ENCODE data around the gene STXBP6. TPM values are rescaled to one million over a fixed set of nuclear protein-coding genes. Genes with fewer than 3 reads are reported as not detected.
"Not testable (repeated sequence)": the region's sequence is repeated elsewhere in the genome, so short reads cannot be mapped to it uniquely, and the experiment has no call there.

Gene STXBP6
- total RNA-seq, 1 donor from 2014 or later: 41.4 TPM

- intact Hi-C loops (cut with DNase I): loop anchor here (2.0 to 5.0 kb wide), 2 partner anchors 21 to 90 kb away; no protein-coding TSS in a partner anchor
- DNase-seq (ENCODE audit: missing footprints) (no peak), ATAC-seq (no peak)
Measured at GRCh38 chr14:24837280-24838046, 212.5 kb downstream of the STXBP6 start.

- intact Hi-C loops (cut with DNase I): loop anchor here (5.0 kb wide), 1 partner anchor 91 kb away; no protein-coding TSS in a partner anchor
- ATAC-seq; DNase-seq (ENCODE audit: missing footprints): not testable (repeated sequence)
Measured at GRCh38 chr14:24836324-24836723, 213.6 kb downstream of the STXBP6 start.

GRCh38 chr14:24834956-24835355, 215.0 kb downstream of the STXBP6 start:
- no peak for ATAC-seq
- no peak for DNase-seq (ENCODE audit: missing footprints)
- intact Hi-C loops (cut with DNase I): loop anchor here (5.0 kb wide), 1 partner anchor 92 kb away; no protein-coding TSS in a partner anchor

- ATAC-seq (no peak), DNase-seq (ENCODE audit: missing footprints) (no peak)
- intact Hi-C loops (cut with DNase I): no loop called here
Measured at GRCh38 chr14:24833385-24833784, 216.6 kb downstream of the STXBP6 start.

- no peak for ATAC-seq
- intact Hi-C loops (cut with DNase I): no loop called here
- no peak for DNase-seq (ENCODE audit: missing footprints)
Measured at GRCh38 chr14:24831677-24832076, 218.3 kb downstream of the STXBP6 start.

GRCh38 chr14:24829862-24830261, 220.1 kb downstream of the STXBP6 start:
- ATAC-seq (no peak), DNase-seq (ENCODE audit: missing footprints) (no peak)
- intact Hi-C loops (cut with DNase I): no loop called here

- DNase-seq (ENCODE audit: missing footprints) (no peak), ATAC-seq (no peak)
- intact Hi-C loops (cut with DNase I): no loop called here
Measured at GRCh38 chr14:24828486-24828885, 221.5 kb downstream of the STXBP6 start.

GRCh38 chr14:24826390-24826789, 223.6 kb downstream of the STXBP6 start:
- ATAC-seq: no peak
- intact Hi-C loops (cut with DNase I): no loop called here
- no peak for DNase-seq (ENCODE audit: missing footprints)

- ATAC-seq (no peak), DNase-seq (ENCODE audit: missing footprints) (no peak)
- intact Hi-C loops (cut with DNase I): no loop called here
Measured at GRCh38 chr14:24820616-24821015, 229.3 kb downstream of the STXBP6 start.

- DNase-seq (ENCODE audit: missing footprints) (no peak), ATAC-seq (no peak)
- intact Hi-C loops (cut with DNase I): loop anchor here (5.0 kb wide), 2 partner anchors 78 to 143 kb away; no protein-coding TSS in a partner anchor
Measured at GRCh38 chr14:24818823-24819341, 231.1 kb downstream of the STXBP6 start.

- intact Hi-C loops (cut with DNase I): loop anchor here (5.0 kb wide), 2 partner anchors 79 to 144 kb away; no protein-coding TSS in a partner anchor
- ATAC-seq: no peak
- no peak for DNase-seq (ENCODE audit: missing footprints)
Measured at GRCh38 chr14:24818058-24818822, 231.7 kb downstream of the STXBP6 start.

GRCh38 chr14:24817212-24818057, 232.5 kb downstream of the STXBP6 start:
- DNase-seq (ENCODE audit: missing footprints) (no peak), ATAC-seq (peak; percentile 62)
- intact Hi-C loops (cut with DNase I): loop anchor here (1.0 to 5.0 kb wide), 5 partner anchors 21 to 293 kb away; no protein-coding TSS in a partner anchor

GRCh38 chr14:24816929-24817211, 233.1 kb downstream of the STXBP6 start:
- intact Hi-C loops (cut with DNase I): loop anchor here (1.0 to 5.0 kb wide), 5 partner anchors 22 to 294 kb away; no protein-coding TSS in a partner anchor
- ATAC-seq (no peak), DNase-seq (ENCODE audit: missing footprints) (no peak)

- DNase-seq (ENCODE audit: missing footprints) (no peak), ATAC-seq (peak; percentile 82)
- intact Hi-C loops (cut with DNase I): loop anchor here (2.0 to 5.0 kb wide), 4 partner anchors 23 to 295 kb away; no protein-coding TSS in a partner anchor
Measured at GRCh38 chr14:24816011-24816928, 233.7 kb downstream of the STXBP6 start.

- intact Hi-C loops (cut with DNase I): loop anchor here (5.0 kb wide), 2 partner anchors 82 to 147 kb away; no protein-coding TSS in a partner anchor
- DNase-seq (ENCODE audit: missing footprints): no peak
- ATAC-seq: no peak
Measured at GRCh38 chr14:24815543-24815942, 234.4 kb downstream of the STXBP6 start.

- ATAC-seq (no peak), DNase-seq (ENCODE audit: missing footprints) (no peak)
- intact Hi-C loops (cut with DNase I): loop anchor here (5.0 kb wide), 2 partner anchors 82 to 147 kb away; no protein-coding TSS in a partner anchor
Measured at GRCh38 chr14:24814944-24815343, 235.0 kb downstream of the STXBP6 start.

GRCh38 chr14:24814346-24814745, 235.6 kb downstream of the STXBP6 start:
- DNase-seq (ENCODE audit: missing footprints): no peak
- intact Hi-C loops (cut with DNase I): no loop called here
- no peak for ATAC-seq
